ENCODE results near the gene MAGOHB. TPM values are rescaled to one million over a fixed set of nuclear protein-coding genes. Genes with fewer than 3 reads are reported as not detected.
"Not testable (repeated sequence)": the region's sequence is repeated elsewhere in the genome, so short reads cannot be mapped to it uniquely, and the experiment has no call there.

The MAGOHB gene
- polyA plus RNA-seq (2012; ENCODE audit: low read depth, missing spikeins): 36.6 TPM

GRCh38 chr12:10613349-10614055 lies at the start of gene MAGOHB:
TSS of gene MAGOHB (minus strand) at chr12:10613609. CDS start at chr12:10613532, 77 bp downstream.
- no peak for TF ChIP-seq SPI1 (IDR thresholded peaks at IDR 0.05; ENCODE audit: low read depth, low read length)
- peak; percentile 14 for TF ChIP-seq PAX5 (IDR thresholded peaks at IDR 0.05; ENCODE audit: insufficient read depth, low read length, severe bottlenecking)
- peak; percentile 91 for TF ChIP-seq POLR2AphosphoS5 (IDR thresholded peaks at IDR 0.05; ENCODE audit: low read depth, low read length)
- TF ChIP-seq POU2F2 (IDR thresholded peaks at IDR 0.05; ENCODE audit: low read depth, low read length): no peak
- peak; percentile 82 for TF ChIP-seq POLR2A (IDR thresholded peaks at IDR 0.05; ENCODE audit: low read depth, low read length)
- peak; percentile 91 for TF ChIP-seq TAF1 (IDR thresholded peaks at IDR 0.05; ENCODE audit: low read depth, low read length)
- peak; percentile 59 for DNase-seq (ENCODE audit: insufficient read length, low spot score)
- FAIRE-seq: peak; percentile 96

- TF ChIP-seq SPI1 (IDR thresholded peaks at IDR 0.05; ENCODE audit: low read depth, low read length) (no peak), POU2F2 (IDR thresholded peaks at IDR 0.05; ENCODE audit: low read depth, low read length) (no peak), POLR2A (IDR thresholded peaks at IDR 0.05; ENCODE audit: low read depth, low read length) (no peak), PAX5 (IDR thresholded peaks at IDR 0.05; ENCODE audit: insufficient read depth, low read length, severe bottlenecking) (no peak), TAF1 (IDR thresholded peaks at IDR 0.05; ENCODE audit: low read depth, low read length) (no peak), POLR2AphosphoS5 (IDR thresholded peaks at IDR 0.05; ENCODE audit: low read depth, low read length) (no peak)
- DNase-seq (ENCODE audit: insufficient read length, low spot score): no peak
- no peak for FAIRE-seq
These were observed 47.9 kb upstream of the MAGOHB start for GRCh38 chr12:10661338-10661737.

- FAIRE-seq (no peak), DNase-seq (ENCODE audit: insufficient read length, low spot score) (no peak)
- TF ChIP-seq POLR2AphosphoS5 (IDR thresholded peaks at IDR 0.05; ENCODE audit: low read depth, low read length): no peak
- no peak for TF ChIP-seq POU2F2 (IDR thresholded peaks at IDR 0.05; ENCODE audit: low read depth, low read length)
- TF ChIP-seq POLR2A (IDR thresholded peaks at IDR 0.05; ENCODE audit: low read depth, low read length): no peak
- no peak for TF ChIP-seq TAF1 (IDR thresholded peaks at IDR 0.05; ENCODE audit: low read depth, low read length)
- no peak for TF ChIP-seq PAX5 (IDR thresholded peaks at IDR 0.05; ENCODE audit: insufficient read depth, low read length, severe bottlenecking)
These were observed 40.6 kb upstream of the MAGOHB start for GRCh38 chr12:10654003-10654402.

GRCh38 chr12:10652192-10652591 lies 38.8 kb upstream of the MAGOHB start:
- no peak for FAIRE-seq
- TF ChIP-seq POU2F2 (IDR thresholded peaks at IDR 0.05; ENCODE audit: low read depth, low read length) (no peak), TAF1 (IDR thresholded peaks at IDR 0.05; ENCODE audit: low read depth, low read length) (no peak), POLR2AphosphoS5 (IDR thresholded peaks at IDR 0.05; ENCODE audit: low read depth, low read length) (no peak), PAX5 (IDR thresholded peaks at IDR 0.05; ENCODE audit: insufficient read depth, low read length, severe bottlenecking) (no peak), POLR2A (IDR thresholded peaks at IDR 0.05; ENCODE audit: low read depth, low read length) (no peak), SPI1 (IDR thresholded peaks at IDR 0.05; ENCODE audit: low read depth, low read length) (no peak)
- DNase-seq (ENCODE audit: insufficient read length, low spot score): no peak

DNA sequence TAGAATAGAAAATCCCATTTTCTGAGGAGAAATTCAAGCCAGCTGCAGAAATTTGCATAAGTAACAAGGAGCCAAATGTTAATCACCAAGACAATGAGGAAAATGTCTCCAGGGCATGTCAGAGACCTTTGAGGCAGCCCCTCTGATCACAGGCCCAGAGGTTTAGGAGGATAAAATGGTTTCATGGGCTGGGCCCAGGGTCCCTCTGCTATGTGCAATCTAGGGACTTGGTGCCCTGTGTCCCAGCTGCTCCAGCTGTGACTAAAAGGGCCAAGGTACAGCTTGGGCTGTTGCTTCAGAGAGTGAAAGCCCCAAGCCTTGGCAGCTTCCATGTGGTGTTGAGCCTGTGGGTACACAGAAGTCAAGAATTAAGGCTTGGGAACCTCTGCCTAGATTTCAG lies 33.2 kb upstream of the MAGOHB start:
- FAIRE-seq; DNase-seq (ENCODE audit: insufficient read length, low spot score): not testable (repeated sequence)

DNA sequence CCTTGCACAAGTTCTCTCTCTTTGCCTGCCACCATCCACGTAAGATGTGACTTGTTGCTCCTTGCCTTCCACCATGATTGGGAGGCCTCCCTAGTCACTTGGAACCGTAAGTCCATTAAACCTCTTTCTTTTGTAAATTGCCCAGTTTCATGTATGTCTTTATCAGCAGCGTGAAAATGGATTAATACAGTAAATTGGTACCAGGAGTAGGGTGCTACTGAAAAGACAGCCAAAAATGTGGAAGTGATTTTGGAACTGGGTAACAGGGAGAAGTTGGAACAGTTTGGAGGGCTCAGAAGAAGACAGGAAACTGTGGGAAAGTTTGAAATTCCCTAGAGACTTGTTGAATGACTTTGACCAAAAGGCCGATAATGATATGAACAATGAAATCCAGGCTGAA lies 32.5 kb upstream of the MAGOHB start:
- no peak for TF ChIP-seq TAF1 (IDR thresholded peaks at IDR 0.05; ENCODE audit: low read depth, low read length)
- no peak for TF ChIP-seq POU2F2 (IDR thresholded peaks at IDR 0.05; ENCODE audit: low read depth, low read length)
- no peak for TF ChIP-seq PAX5 (IDR thresholded peaks at IDR 0.05; ENCODE audit: insufficient read depth, low read length, severe bottlenecking)
- TF ChIP-seq SPI1 (IDR thresholded peaks at IDR 0.05; ENCODE audit: low read depth, low read length): no peak
- no peak for TF ChIP-seq POLR2A (IDR thresholded peaks at IDR 0.05; ENCODE audit: low read depth, low read length)
- no peak for TF ChIP-seq POLR2AphosphoS5 (IDR thresholded peaks at IDR 0.05; ENCODE audit: low read depth, low read length)
- DNase-seq (ENCODE audit: insufficient read length, low spot score) (no peak), FAIRE-seq (no peak)

GRCh38 chr12:10641735-10642500 lies 28.5 kb upstream of the MAGOHB start:
- FAIRE-seq: no peak
- TF ChIP-seq POLR2A (IDR thresholded peaks at IDR 0.05; ENCODE audit: low read depth, low read length): no peak
- no peak for TF ChIP-seq POU2F2 (IDR thresholded peaks at IDR 0.05; ENCODE audit: low read depth, low read length)
- no peak for TF ChIP-seq SPI1 (IDR thresholded peaks at IDR 0.05; ENCODE audit: low read depth, low read length)
- no peak for TF ChIP-seq POLR2AphosphoS5 (IDR thresholded peaks at IDR 0.05; ENCODE audit: low read depth, low read length)
- TF ChIP-seq PAX5 (IDR thresholded peaks at IDR 0.05; ENCODE audit: insufficient read depth, low read length, severe bottlenecking): no peak
- TF ChIP-seq TAF1 (IDR thresholded peaks at IDR 0.05; ENCODE audit: low read depth, low read length): no peak
- no peak for DNase-seq (ENCODE audit: insufficient read length, low spot score)

DNA sequence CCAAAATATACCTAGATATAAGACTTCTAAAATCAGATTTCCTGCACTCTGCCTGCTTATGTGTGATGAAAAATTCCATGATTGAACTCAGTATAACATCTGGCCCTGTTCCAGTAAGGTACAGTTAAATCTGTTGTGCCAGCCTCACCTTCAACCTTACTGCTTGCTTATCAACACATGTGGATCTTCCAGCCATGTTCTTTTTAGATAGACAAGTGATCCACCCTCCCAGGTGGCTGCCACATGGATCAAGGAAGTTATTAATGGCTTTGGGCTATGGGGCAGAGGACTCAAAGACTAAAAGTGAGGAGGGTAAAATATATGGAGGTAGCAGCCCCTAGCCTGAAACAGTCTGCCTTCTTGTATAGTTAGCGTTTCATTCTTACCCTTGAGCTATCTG lies 25.3 kb upstream of the MAGOHB start:
- no peak for DNase-seq (ENCODE audit: insufficient read length, low spot score)
- FAIRE-seq: no peak
- no peak for TF ChIP-seq SPI1 (IDR thresholded peaks at IDR 0.05; ENCODE audit: low read depth, low read length)
- TF ChIP-seq PAX5 (IDR thresholded peaks at IDR 0.05; ENCODE audit: insufficient read depth, low read length, severe bottlenecking): no peak
- TF ChIP-seq POLR2A (IDR thresholded peaks at IDR 0.05; ENCODE audit: low read depth, low read length): no peak
- no peak for TF ChIP-seq POU2F2 (IDR thresholded peaks at IDR 0.05; ENCODE audit: low read depth, low read length)
- TF ChIP-seq TAF1 (IDR thresholded peaks at IDR 0.05; ENCODE audit: low read depth, low read length): no peak
- TF ChIP-seq POLR2AphosphoS5 (IDR thresholded peaks at IDR 0.05; ENCODE audit: low read depth, low read length): no peak

GRCh38 chr12:10636611-10637010 lies 23.2 kb upstream of the MAGOHB start:
- no peak for DNase-seq (ENCODE audit: insufficient read length, low spot score)
- TF ChIP-seq POLR2A (IDR thresholded peaks at IDR 0.05; ENCODE audit: low read depth, low read length): no peak
- TF ChIP-seq TAF1 (IDR thresholded peaks at IDR 0.05; ENCODE audit: low read depth, low read length): no peak
- TF ChIP-seq POLR2AphosphoS5 (IDR thresholded peaks at IDR 0.05; ENCODE audit: low read depth, low read length): no peak
- TF ChIP-seq POU2F2 (IDR thresholded peaks at IDR 0.05; ENCODE audit: low read depth, low read length): no peak
- no peak for TF ChIP-seq SPI1 (IDR thresholded peaks at IDR 0.05; ENCODE audit: low read depth, low read length)
- TF ChIP-seq PAX5 (IDR thresholded peaks at IDR 0.05; ENCODE audit: insufficient read depth, low read length, severe bottlenecking): no peak
- no peak for FAIRE-seq
